Measurements from ENCODE around the gene ELMO1. TPM values are rescaled to one million over a fixed set of nuclear protein-coding genes. Genes with fewer than 3 reads are reported as not detected.

The ELMO1 gene
- total RNA-seq, 2 donors from 2014 or later, result 10.9 to 56.0 TPM

DNA sequence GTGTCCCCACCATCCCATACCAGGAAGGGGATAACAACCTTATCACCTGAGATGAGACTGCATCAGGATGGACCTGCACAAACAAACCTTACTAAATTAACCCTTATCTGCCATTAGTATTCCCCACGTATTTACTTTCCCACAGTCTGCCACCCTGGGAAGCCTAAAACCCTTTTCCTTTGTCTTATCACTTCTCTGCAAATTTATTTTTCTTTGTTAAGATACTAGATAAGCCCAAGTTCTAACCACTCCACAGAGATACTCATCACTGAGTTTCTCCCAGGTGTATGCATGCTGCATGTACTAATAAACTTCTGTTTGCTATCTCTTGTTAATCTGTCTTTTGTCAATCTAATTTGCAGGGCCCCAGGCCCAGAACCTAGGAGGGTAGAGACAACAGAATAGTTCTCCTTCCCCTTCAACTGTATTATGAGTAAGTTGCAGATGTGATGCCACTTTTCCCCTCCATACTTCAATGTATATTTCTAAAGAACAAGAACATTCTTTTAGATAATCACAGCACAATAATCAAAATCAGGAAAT, 66.0 kb downstream of the ELMO1 start:
- DNase-seq, result no peak
- intact Hi-C loops (cut with DNase I), result no loop called here
- 17 to 22% methylated on average over 1 of the region's 1 CpG for WGBS, 2 donors
- no peaks in the 10 kb centered on the region for H3K4me1 ChIP-seq
- no peaks in the 10 kb centered on the region for H3K9me3 ChIP-seq
- H3K36me3 ChIP-seq (replicated peaks in 1 of 2; ENCODE audit: insufficient read depth in 1 of 2, low read depth in 2 of 2), result no peaks in the 10 kb centered on the region
- no peak overlapping the region for H3K27ac ChIP-seq
- TF ChIP-seq CTCF (IDR thresholded peaks at IDR 0.05), result no peak
- TF ChIP-seq POLR2A (IDR thresholded peaks at IDR 0.05), result no peak
- H3K4me3 ChIP-seq, result no peak overlapping the region
- no peaks in the 10 kb centered on the region for H3K27me3 ChIP-seq
- no peak for ATAC-seq

GRCh38 chr7:37380831-37381230, 67.8 kb downstream of the ELMO1 start:
- Histone ChIP-seq H3K9me3 (peaks cover 0 to 10% (median 0%) of the 10 kb centered on the region in 3 donors), H3K27ac (no peak overlapping the region), H3K4me3 (no peak overlapping the region), H3K4me1 (no peaks in the 10 kb centered on the region), H3K36me3 (replicated peaks in 1 of 2; ENCODE audit: insufficient read depth in 1 of 2, low read depth in 2 of 2) (no peaks in the 10 kb centered on the region), H3K27me3 (no peaks in the 10 kb centered on the region)
- TF ChIP-seq CTCF (IDR thresholded peaks at IDR 0.05) (no peak), POLR2A (IDR thresholded peaks at IDR 0.05) (no peak)
- intact Hi-C loops (cut with DNase I), result no loop called here
- ATAC-seq, result no peak
- no peak for DNase-seq
- 64% methylated on average over 4 of the region's 4 CpGs for WGBS, 2 donors

GRCh38 chr7:37379546-37380277, 69.0 kb downstream of the ELMO1 start:
- WGBS, 2 donors, result 63% methylated on average over 4 of the region's 4 CpGs
- Histone ChIP-seq H3K36me3 (replicated peaks in 1 of 2; ENCODE audit: insufficient read depth in 1 of 2, low read depth in 2 of 2) (no peaks in the 10 kb centered on the region), H3K9me3 (peaks cover 0 to 10% (median 0%) of the 10 kb centered on the region in 3 donors), H3K27me3 (no peaks in the 10 kb centered on the region), H3K4me3 (no peak overlapping the region), H3K4me1 (no peaks in the 10 kb centered on the region), H3K27ac (no peak overlapping the region)
- no peak for DNase-seq
- TF ChIP-seq POLR2A (IDR thresholded peaks at IDR 0.05), result no peak
- TF ChIP-seq CTCF (IDR thresholded peaks at IDR 0.05), result no peak
- intact Hi-C loops (cut with DNase I), result no loop called here
- no peak for ATAC-seq

- H3K36me3 ChIP-seq (replicated peaks in 1 of 2; ENCODE audit: insufficient read depth in 1 of 2, low read depth in 2 of 2), result no peaks in the 10 kb centered on the region
- WGBS, 2 donors, result 71 to 90% methylated on average over 5 of the region's 5 CpGs
- no peaks in the 10 kb centered on the region for H3K4me1 ChIP-seq
- H3K27me3 ChIP-seq, result no peaks in the 10 kb centered on the region
- ATAC-seq (no peak), DNase-seq (no peak)
- no peak overlapping the region for H3K27ac ChIP-seq
- peaks cover 0 to 10% (median 0%) of the 10 kb centered on the region in 3 donors for H3K9me3 ChIP-seq
- no peak overlapping the region for H3K4me3 ChIP-seq
- TF ChIP-seq POLR2A (IDR thresholded peaks at IDR 0.05) (no peak), CTCF (IDR thresholded peaks at IDR 0.05) (no peak)
- intact Hi-C loops (cut with DNase I), result no loop called here
These were observed 71.4 kb downstream of the ELMO1 start for GRCh38 chr7:37377231-37377630.

GRCh38 chr7:37376386-37376785, 72.3 kb downstream of the ELMO1 start:
- peaks cover 0 to 10% (median 0%) of the 10 kb centered on the region in 3 donors for H3K9me3 ChIP-seq
- TF ChIP-seq POLR2A (IDR thresholded peaks at IDR 0.05) (no peak), CTCF (IDR thresholded peaks at IDR 0.05) (no peak)
- DNase-seq, result no peak
- no peaks in the 10 kb centered on the region for H3K4me1 ChIP-seq
- no peaks in the 10 kb centered on the region for H3K36me3 ChIP-seq (replicated peaks in 1 of 2; ENCODE audit: insufficient read depth in 1 of 2, low read depth in 2 of 2)
- H3K27me3 ChIP-seq, result no peaks in the 10 kb centered on the region
- intact Hi-C loops (cut with DNase I), result no loop called here
- no peak overlapping the region for H3K27ac ChIP-seq
- H3K4me3 ChIP-seq, result no peak overlapping the region
- no peak for ATAC-seq
- 77 to 81% methylated on average over 8 of the region's 8 CpGs for WGBS, 2 donors

Measured in body of pancreas (tissue), 4 donors.